CD4-positive, alpha-beta memory T cell (primary cell): ENCODE measurements around the gene SORCS3. TPM values are rescaled to one million over a fixed set of nuclear protein-coding genes. Genes with fewer than 3 reads are reported as not detected.

ENCODE experiments used
- CTCF ChIA-PET: fragments of 350-600 bp; sonication (Branson Sonifier 250); formaldehyde crosslinking; loops from one replicate; lab custom pipeline; 2021; ENCODE audit warnings: inconsistent platforms; ENCODE audit not compliant: partially characterized antibody; lab: Charles Lee
- POLR2A ChIA-PET: fragments of 350-600 bp; sonication (Branson Sonifier 250); formaldehyde crosslinking; loops from one replicate; lab custom pipeline; 2021; ENCODE audit not compliant: partially characterized antibody; lab: Charles Lee
- DNase-seq, 5 donors: peaks; one replicate each; pipeline versions ENCODE4 v3.0.0 to v3.0.0-alpha.2; 2020 to 2022; ENCODE audit warnings: mixed read lengths in 1 of 5
- H3K27ac ChIP-seq: one replicate; pipeline ENCODE4 v1.7.0; 2013; ENCODE audit warnings: low read depth, low read length
- H3K27me3 ChIP-seq: 2 replicates; pipeline ENCODE4 v1.7.0; 2013; ENCODE audit warnings: mild to moderate bottlenecking, low read length, moderate library complexity; ENCODE audit not compliant: insufficient read depth
- H3K36me3 ChIP-seq: 2 replicates; pipeline ENCODE4 v1.7.0; 2013; ENCODE audit warnings: mild to moderate bottlenecking, low read length, moderate library complexity; ENCODE audit not compliant: insufficient read depth
- H3K4me1 ChIP-seq: 2 replicates; pipeline ENCODE4 v1.7.0; 2013; ENCODE audit warnings: mild to moderate bottlenecking, low read length, moderate library complexity; ENCODE audit not compliant: insufficient read depth
- H3K4me3 ChIP-seq, 2 donors: one replicate each; pipeline ENCODE4 v1.7.0; 2013; ENCODE audit warnings: low read length in 2 of 2, mild to moderate bottlenecking in 1 of 2
- H3K9me3 ChIP-seq, 2 donors: one replicate each; pipeline ENCODE4 v1.7.0; 2013; ENCODE audit warnings: low read length in 2 of 2, control low read depth in 1 of 2; ENCODE audit not compliant: control insufficient read depth in 1 of 2
- H3K27ac Mint-ChIP-seq, 7 donors: one replicate each; pipeline ENCODE4 v1.8.0; 2020 to 2021; ENCODE audit warnings: mixed read lengths in 7 of 7, mild to moderate bottlenecking in 6 of 7, inconsistent platforms in 3 of 7, moderate library complexity in 3 of 7
- H3K27me3 Mint-ChIP-seq, 2 donors: one replicate each; pipeline ENCODE4 v1.8.0; 2020 to 2021; ENCODE audit warnings: mixed read lengths in 2 of 2
- H3K36me3 Mint-ChIP-seq, 2 donors: one replicate each; pipeline ENCODE4 v1.8.0; 2020 to 2021; ENCODE audit warnings: mixed read lengths in 2 of 2, inconsistent platforms in 1 of 2, mild to moderate bottlenecking in 1 of 2
- H3K4me1 Mint-ChIP-seq, 4 donors: one replicate each; pipeline ENCODE4 v1.8.0; 2020 to 2021; ENCODE audit warnings: mixed read lengths in 4 of 4, mild to moderate bottlenecking in 1 of 4
- H3K4me3 Mint-ChIP-seq, 8 donors: one replicate each; pipeline ENCODE4 v1.8.0; 2020 to 2021; ENCODE audit warnings: mixed read lengths in 8 of 8, mild to moderate bottlenecking in 7 of 8, moderate library complexity in 6 of 8, inconsistent platforms in 3 of 8
- H3K9me3 Mint-ChIP-seq, 8 donors: one replicate each; pipeline ENCODE4 v1.8.0; 2020 to 2021; ENCODE audit warnings: mixed read lengths in 8 of 8, mild to moderate bottlenecking in 5 of 8, inconsistent platforms in 3 of 8, moderate library complexity in 1 of 8
- intact Hi-C: fragments of 100-400 bp; cut with micrococcal nuclease; formaldehyde crosslinking; loops from one replicate; pipeline ENCODE4 v1.15.1; 2023
- polyA plus RNA-seq, 2 donors: library from polyadenylated mRNA; unstranded; fragments of 300-500 nt; fragmentation: Illumina TruSeq; gene quantifications; one replicate each; pipeline ENCODE4 v1.2.3, GENCODE V29; 2021
- total RNA-seq, 2 experiments: library from RNA; stranded (reverse); gene quantifications; one replicate each; pipeline ENCODE4 v1.2.3, GENCODE V29; 2021

Gene SORCS3
- total and polyA plus RNA-seq, 4 experiments from 2014 or later, result 0.06 to 0.21 TPM; not detected in 2

GRCh38 chr10:104777086-104777799, 136.2 kb downstream of the SORCS3 start:
- Mint-ChIP-seq H3K36me3 (no peaks in the 10 kb centered on the region), H3K27ac (no peak overlapping the region), H3K4me1 (no peaks in the 10 kb centered on the region), H3K4me3 (no peak overlapping the region), H3K27me3 (peaks cover 3 to 8% of the 10 kb centered on the region in 2 donors), H3K9me3 (peaks cover 0 to 7% (median 0%) of the 10 kb centered on the region in 8 donors)
- Histone ChIP-seq H3K4me3 (no peak overlapping the region), H3K9me3 (no peaks in the 10 kb centered on the region), H3K4me1 (no peaks in the 10 kb centered on the region), H3K36me3 (no peaks in the 10 kb centered on the region), H3K27ac (no peak overlapping the region), H3K27me3 (no peaks in the 10 kb centered on the region)
- ChIA-PET POLR2A (no interaction called here), CTCF (no interaction called here)
- intact Hi-C loops, result no loop called here
- DNase-seq, result no peak

GRCh38 chr10:104778371-104778770, 137.3 kb downstream of the SORCS3 start:
- Histone ChIP-seq H3K9me3 (no peaks in the 10 kb centered on the region), H3K27ac (no peak overlapping the region), H3K27me3 (no peaks in the 10 kb centered on the region), H3K4me3 (no peak overlapping the region), H3K4me1 (no peaks in the 10 kb centered on the region), H3K36me3 (no peaks in the 10 kb centered on the region)
- DNase-seq, result no peak
- Mint-ChIP-seq H3K9me3 (peaks cover 0 to 4% (median 0%) of the 10 kb centered on the region in 8 donors), H3K4me1 (no peaks in the 10 kb centered on the region), H3K36me3 (no peaks in the 10 kb centered on the region), H3K27ac (no peak overlapping the region), H3K4me3 (no peak overlapping the region), H3K27me3 (peaks cover 0 to 3% of the 10 kb centered on the region in 2 donors)
- intact Hi-C loops, result no loop called here
- POLR2A ChIA-PET, result no interaction called here
- CTCF ChIA-PET, result no interaction called here

GRCh38 chr10:104779701-104780100, 138.6 kb downstream of the SORCS3 start:
- Histone ChIP-seq H3K4me1 (no peaks in the 10 kb centered on the region), H3K36me3 (no peaks in the 10 kb centered on the region), H3K4me3 (no peak overlapping the region), H3K27ac (no peak overlapping the region), H3K9me3 (no peaks in the 10 kb centered on the region), H3K27me3 (no peaks in the 10 kb centered on the region)
- no peak for DNase-seq
- Mint-ChIP-seq H3K4me3 (no peak overlapping the region), H3K36me3 (no peaks in the 10 kb centered on the region), H3K27ac (no peak overlapping the region), H3K27me3 (peaks cover 0 to 3% of the 10 kb centered on the region in 2 donors), H3K4me1 (no peaks in the 10 kb centered on the region), H3K9me3 (peaks cover 0 to 2% (median 0%) of the 10 kb centered on the region in 8 donors)
- CTCF ChIA-PET, result no interaction called here
- intact Hi-C loops, result no loop called here
- POLR2A ChIA-PET, result no interaction called here

- Mint-ChIP-seq H3K4me3 (no peak overlapping the region), H3K27ac (no peak overlapping the region), H3K4me1 (no peaks in the 10 kb centered on the region), H3K36me3 (no peaks in the 10 kb centered on the region), H3K27me3 (peaks cover 0 to 3% of the 10 kb centered on the region in 2 donors), H3K9me3 (peaks cover 0 to 2% (median 0%) of the 10 kb centered on the region in 8 donors)
- Histone ChIP-seq H3K9me3 (no peaks in the 10 kb centered on the region), H3K36me3 (no peaks in the 10 kb centered on the region), H3K4me3 (no peak overlapping the region), H3K27me3 (no peaks in the 10 kb centered on the region), H3K27ac (no peak overlapping the region), H3K4me1 (no peaks in the 10 kb centered on the region)
- DNase-seq, result no peak
- CTCF ChIA-PET, result no interaction called here
- intact Hi-C loops, result no loop called here
- POLR2A ChIA-PET, result no interaction called here
These were observed 139.1 kb downstream of the SORCS3 start for GRCh38 chr10:104780165-104780564.

GRCh38 chr10:104780946-104781595, 140.0 kb downstream of the SORCS3 start:
- no peak overlapping the region for H3K27ac Mint-ChIP-seq
- no peak for DNase-seq
- no peak overlapping the region for H3K27ac ChIP-seq
- CTCF ChIA-PET, result no interaction called here
- no peaks in the 10 kb centered on the region for H3K27me3 ChIP-seq
- POLR2A ChIA-PET, result no interaction called here
- H3K27me3 Mint-ChIP-seq, result peaks cover 0 to 2% of the 10 kb centered on the region in 2 donors
- no peak overlapping the region for H3K4me3 Mint-ChIP-seq
- intact Hi-C loops, result no loop called here
- H3K36me3 Mint-ChIP-seq, result no peaks in the 10 kb centered on the region
- no peaks in the 10 kb centered on the region for H3K4me1 Mint-ChIP-seq
- peaks cover 0 to 2% (median 0%) of the 10 kb centered on the region in 8 donors for H3K9me3 Mint-ChIP-seq
- H3K9me3 ChIP-seq, result no peaks in the 10 kb centered on the region
- H3K36me3 ChIP-seq, result no peaks in the 10 kb centered on the region
- H3K4me3 ChIP-seq, result no peak overlapping the region
- no peaks in the 10 kb centered on the region for H3K4me1 ChIP-seq

GRCh38 chr10:104784452-104784851, 143.4 kb downstream of the SORCS3 start:
- CTCF ChIA-PET, result no interaction called here
- H3K27ac Mint-ChIP-seq, result no peak overlapping the region
- no peaks in the 10 kb centered on the region for H3K36me3 Mint-ChIP-seq
- peaks cover 0 to 3% of the 10 kb centered on the region in 2 donors for H3K27me3 Mint-ChIP-seq
- no peak for DNase-seq
- Histone ChIP-seq H3K36me3 (no peaks in the 10 kb centered on the region), H3K4me1 (no peaks in the 10 kb centered on the region), H3K9me3 (no peaks in the 10 kb centered on the region), H3K27ac (no peak overlapping the region), H3K27me3 (no peaks in the 10 kb centered on the region), H3K4me3 (no peak overlapping the region)
- H3K4me3 Mint-ChIP-seq, result no peak overlapping the region
- no peaks in the 10 kb centered on the region for H3K4me1 Mint-ChIP-seq
- POLR2A ChIA-PET, result no interaction called here
- intact Hi-C loops, result no loop called here
- peaks cover 0 to 5% (median 3%) of the 10 kb centered on the region in 8 donors for H3K9me3 Mint-ChIP-seq

- Mint-ChIP-seq H3K9me3 (peaks cover 0 to 7% (median 3%) of the 10 kb centered on the region in 8 donors), H3K36me3 (no peaks in the 10 kb centered on the region), H3K4me3 (no peak overlapping the region), H3K4me1 (no peaks in the 10 kb centered on the region), H3K27ac (no peak overlapping the region), H3K27me3 (peaks cover 0 to 13% of the 10 kb centered on the region in 2 donors)
- Histone ChIP-seq H3K9me3 (no peaks in the 10 kb centered on the region), H3K4me1 (no peaks in the 10 kb centered on the region), H3K36me3 (no peaks in the 10 kb centered on the region), H3K4me3 (no peak overlapping the region), H3K27ac (no peak overlapping the region), H3K27me3 (no peaks in the 10 kb centered on the region)
- CTCF ChIA-PET, result no interaction called here
- POLR2A ChIA-PET, result no interaction called here
- no peak for DNase-seq
- intact Hi-C loops, result no loop called here
These were observed 150.4 kb downstream of the SORCS3 start for GRCh38 chr10:104791471-104791870.
